Rectal smooth muscle tissue (tissue), 1 donor: ENCODE measurements around the gene ITFG1.
"Not testable (repeated sequence)": the region's sequence is repeated elsewhere in the genome, so short reads cannot be mapped to it uniquely, and the experiment has no call there.

Experiments
- H3K27ac ChIP-seq: one replicate; pipeline ENCODE4 v1.7.0; 2013; ENCODE audit warnings: low read depth, low read length, inconsistent platforms
- H3K27me3 ChIP-seq: one replicate; pipeline ENCODE4 v1.7.0; 2013; ENCODE audit warnings: low read length; ENCODE audit not compliant: control insufficient read depth, insufficient read depth
- H3K36me3 ChIP-seq: one replicate; pipeline ENCODE4 v1.7.0; 2013; ENCODE audit warnings: low read length; ENCODE audit not compliant: control insufficient read depth, insufficient read depth
- H3K4me1 ChIP-seq: one replicate; pipeline ENCODE4 v1.7.0; 2013; ENCODE audit warnings: low read length; ENCODE audit not compliant: control insufficient read depth, insufficient read depth
- H3K4me3 ChIP-seq: one replicate; pipeline ENCODE4 v1.7.0; 2013; ENCODE audit warnings: low read length
- H3K9ac ChIP-seq: one replicate; pipeline ENCODE4 v1.7.0; 2013; ENCODE audit warnings: low read length

Gene ITFG1

DNA sequence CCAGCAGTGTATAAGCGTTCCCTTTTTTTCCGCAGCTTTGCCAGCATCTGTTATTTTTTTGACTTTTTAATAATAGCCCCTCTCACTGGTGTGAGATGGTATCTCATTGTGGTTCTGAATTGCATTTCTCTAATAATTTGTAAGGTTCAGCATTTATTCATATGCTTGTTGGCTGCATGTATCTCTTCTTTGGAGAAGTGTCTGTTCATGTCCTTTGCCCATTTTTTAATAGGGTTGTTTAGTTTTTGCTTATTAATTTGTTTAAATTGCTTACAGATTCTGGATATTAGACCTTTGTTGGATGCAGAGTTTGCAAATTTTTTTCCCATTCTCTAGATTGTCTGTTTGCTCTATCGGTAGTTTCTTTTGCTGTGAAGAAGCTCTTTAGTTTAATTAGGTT, 27.2 kb upstream of the ITFG1 start:
- Histone ChIP-seq H3K27me3 (no peaks in the 10 kb centered on the region), H3K9ac (no peak overlapping the region), H3K36me3 (no peaks in the 10 kb centered on the region), H3K27ac (no peak overlapping the region), H3K4me3 (no peak overlapping the region), H3K4me1 (peaks cover 2% of the 10 kb centered on the region)

DNA sequence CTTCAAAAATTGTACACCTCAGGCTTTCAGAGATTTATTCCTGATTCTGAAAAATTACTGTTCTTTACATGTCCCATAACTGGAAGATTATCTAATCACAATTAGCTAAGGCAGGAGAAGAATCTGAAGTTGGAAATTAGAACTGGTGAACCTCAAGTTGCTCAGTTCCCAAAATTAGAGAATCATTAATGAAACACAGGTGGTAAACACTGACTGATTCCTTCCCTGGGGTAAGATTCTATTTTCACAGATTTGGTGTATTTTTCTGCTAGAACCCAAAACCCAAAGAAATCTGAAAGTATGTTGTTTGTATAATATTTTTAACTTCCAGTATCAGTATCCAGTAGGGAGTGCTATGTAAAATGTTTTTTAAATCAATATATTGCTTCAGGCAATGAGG, 26.0 kb upstream of the ITFG1 start:
- Histone ChIP-seq H3K27ac (no peak overlapping the region), H3K4me3 (no peak overlapping the region), H3K36me3 (no peaks in the 10 kb centered on the region), H3K27me3 (no peaks in the 10 kb centered on the region), H3K4me1 (no peaks in the 10 kb centered on the region), H3K9ac (no peak overlapping the region)

DNA sequence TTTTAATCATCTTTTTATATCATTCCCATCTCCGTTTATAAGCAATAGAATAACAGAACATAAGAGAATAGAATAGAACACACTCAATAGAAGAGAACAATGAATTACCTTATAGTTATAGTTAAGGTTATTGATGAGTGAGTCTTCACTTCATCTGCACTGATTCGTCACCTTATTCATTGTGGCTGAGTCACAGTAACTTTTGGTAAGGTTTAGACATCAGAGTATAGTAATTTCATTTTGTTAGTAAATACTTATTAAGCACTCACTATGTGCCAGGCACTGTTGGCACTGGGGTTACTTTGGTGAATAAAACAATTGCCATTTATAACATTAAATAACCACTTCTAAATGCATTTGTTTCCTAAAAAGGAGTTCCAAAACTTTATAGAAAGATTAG, 22.8 kb upstream of the ITFG1 start:
- Histone ChIP-seq H3K4me1 (no peaks in the 10 kb centered on the region), H3K9ac (no peak overlapping the region), H3K4me3 (no peak overlapping the region), H3K36me3 (no peaks in the 10 kb centered on the region), H3K27me3 (no peaks in the 10 kb centered on the region), H3K27ac (no peak overlapping the region)

DNA sequence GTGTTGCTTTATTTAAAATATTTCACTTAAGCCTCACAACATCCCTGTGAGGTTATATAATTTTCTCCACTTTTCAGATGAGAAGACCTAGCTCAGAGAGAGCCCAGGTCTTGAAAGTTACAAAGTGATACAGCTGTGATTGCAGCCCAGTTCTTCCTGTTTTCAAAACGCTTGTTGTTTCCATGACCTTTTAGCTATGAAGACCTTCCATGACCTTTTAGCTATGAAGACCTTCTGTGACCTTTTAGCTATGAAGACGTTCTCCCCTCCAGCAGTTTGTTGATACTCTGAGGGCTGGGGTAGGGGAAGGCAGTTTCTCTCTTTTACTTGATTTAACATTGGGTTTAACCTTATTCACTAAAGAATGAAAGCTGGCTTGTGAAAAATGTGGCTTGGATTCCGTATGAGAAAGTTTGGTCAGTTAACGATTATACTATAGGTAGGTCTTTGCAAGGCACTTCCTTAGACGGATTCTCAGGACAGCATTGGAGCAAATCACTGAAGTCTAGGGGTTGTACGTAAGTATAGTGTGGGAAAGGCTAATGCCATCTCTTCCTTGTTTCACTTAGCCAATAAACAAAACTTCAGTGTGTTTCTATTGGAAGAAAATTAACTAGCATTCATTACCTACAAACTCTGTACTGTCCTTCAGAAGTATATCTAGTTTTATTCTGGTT, 21.0 kb upstream of the ITFG1 start:
- Histone ChIP-seq H3K4me1 (peaks cover 2% of the 10 kb centered on the region), H3K36me3 (no peaks in the 10 kb centered on the region), H3K9ac (no peak overlapping the region), H3K27me3 (no peaks in the 10 kb centered on the region), H3K27ac (no peak overlapping the region), H3K4me3 (no peak overlapping the region)

DNA sequence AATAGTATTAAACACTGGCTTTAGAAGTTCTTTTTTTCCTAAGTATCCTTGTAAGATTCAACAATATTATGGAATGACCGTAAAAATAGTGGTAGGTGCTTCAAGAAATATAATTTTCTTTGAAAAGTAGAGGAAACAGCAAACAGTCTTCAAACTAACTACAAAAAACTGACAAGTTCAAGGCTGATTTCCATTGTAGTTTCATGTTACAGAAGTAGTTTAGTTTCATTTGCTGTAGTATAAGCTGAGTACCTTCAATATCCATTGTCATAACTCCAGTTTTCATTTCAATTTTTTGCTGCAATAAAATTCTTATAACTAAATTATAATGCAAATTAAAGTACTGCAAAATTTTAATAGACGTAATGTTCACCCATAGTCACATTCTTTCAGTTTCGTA, 19.5 kb upstream of the ITFG1 start:
- no peak overlapping the region for H3K4me3 ChIP-seq
- no peaks in the 10 kb centered on the region for H3K36me3 ChIP-seq
- no peak overlapping the region for H3K9ac ChIP-seq
- peaks cover 2% of the 10 kb centered on the region for H3K4me1 ChIP-seq
- H3K27me3 ChIP-seq: no peaks in the 10 kb centered on the region
- H3K27ac ChIP-seq: no peak overlapping the region

DNA sequence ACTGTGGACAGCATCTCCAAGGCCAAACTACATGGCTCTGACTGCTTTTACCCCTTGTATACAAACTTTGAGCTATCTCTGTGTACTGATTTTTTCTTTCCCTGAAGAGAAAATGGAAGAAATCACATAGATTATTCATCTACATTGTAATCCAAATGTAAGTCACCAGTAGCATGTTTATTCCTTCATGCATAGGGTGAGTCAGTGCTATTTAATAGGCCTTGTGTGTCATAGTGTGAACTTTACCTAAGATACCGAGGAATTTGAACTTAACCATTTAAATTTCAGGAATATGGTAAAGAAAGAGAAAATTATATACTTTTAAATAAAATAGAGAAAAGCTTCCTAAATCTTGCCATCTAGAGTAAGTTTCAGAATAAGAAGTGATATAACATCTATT, 16.8 kb upstream of the ITFG1 start:
- no peaks in the 10 kb centered on the region for H3K27me3 ChIP-seq
- H3K4me1 ChIP-seq: peaks cover 2% of the 10 kb centered on the region
- no peak overlapping the region for H3K27ac ChIP-seq
- no peaks in the 10 kb centered on the region for H3K36me3 ChIP-seq
- H3K4me3 ChIP-seq: no peak overlapping the region
- H3K9ac ChIP-seq: no peak overlapping the region

DNA sequence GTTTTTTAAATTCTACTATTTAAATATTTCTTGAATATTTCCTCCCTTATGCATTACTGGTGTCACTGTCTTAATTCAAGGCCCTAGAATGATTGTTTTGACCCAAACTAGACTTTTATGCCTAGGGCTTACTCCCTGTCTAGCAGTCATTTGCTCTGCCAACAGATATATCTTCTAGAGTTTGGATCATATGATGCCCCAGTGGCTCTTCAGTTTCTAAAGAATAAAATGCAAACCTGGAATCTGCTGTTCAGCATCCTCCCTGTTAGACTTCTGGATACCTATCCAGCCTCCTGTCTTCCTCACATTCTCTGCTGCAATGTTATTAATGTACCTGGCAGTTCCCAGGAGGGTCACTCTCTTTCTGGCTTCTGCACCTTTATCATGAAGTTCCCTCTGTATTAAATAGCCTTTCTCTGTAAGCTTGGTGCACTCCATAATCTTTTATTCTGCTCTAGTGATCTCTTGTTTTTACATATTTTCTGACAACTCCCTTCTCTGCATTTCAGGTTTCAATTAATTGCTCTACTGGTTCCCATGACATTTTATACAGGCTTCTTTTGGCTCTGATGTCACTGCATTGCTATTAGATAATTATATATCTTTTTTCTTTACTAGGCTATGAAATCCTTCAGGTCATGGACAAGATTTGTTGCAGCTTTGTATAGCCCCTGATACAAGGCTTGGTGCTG, 15.9 kb upstream of the ITFG1 start:
- H3K4me3 ChIP-seq: no peak overlapping the region

DNA sequence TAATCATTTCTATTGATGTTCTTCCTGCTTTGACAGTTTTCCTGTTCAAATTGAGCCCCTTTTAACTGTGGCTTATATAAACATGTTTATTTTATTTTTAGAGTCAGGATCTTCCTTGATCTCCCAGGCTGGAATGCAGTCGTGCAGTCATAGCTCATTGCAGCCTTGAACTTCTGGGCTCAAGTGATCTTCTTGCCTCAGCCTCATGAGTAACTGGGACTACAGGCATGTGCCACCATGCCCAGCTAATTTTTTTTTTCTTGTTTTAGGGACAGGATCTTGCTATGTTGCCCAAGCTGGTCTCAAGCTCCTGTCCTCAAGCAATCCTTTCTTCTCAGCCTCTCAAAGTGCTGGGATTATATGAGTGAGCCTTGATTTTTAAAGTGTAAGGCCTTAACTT, 14.9 kb upstream of the ITFG1 start:
- Histone ChIP-seq H3K27me3 (no peaks in the 10 kb centered on the region), H3K36me3 (no peaks in the 10 kb centered on the region), H3K27ac (no peak overlapping the region), H3K4me3 (no peak overlapping the region), H3K9ac (no peak overlapping the region), H3K4me1 (peaks cover 2% of the 10 kb centered on the region)

More for the DNA sequence above, 15.9 kb upstream of the ITFG1 start:
- H3K9ac ChIP-seq: no peak overlapping the region
- no peak overlapping the region for H3K27ac ChIP-seq
- peaks cover 2% of the 10 kb centered on the region for H3K4me1 ChIP-seq
- no peaks in the 10 kb centered on the region for H3K27me3 ChIP-seq
- H3K36me3 ChIP-seq: no peaks in the 10 kb centered on the region

DNA sequence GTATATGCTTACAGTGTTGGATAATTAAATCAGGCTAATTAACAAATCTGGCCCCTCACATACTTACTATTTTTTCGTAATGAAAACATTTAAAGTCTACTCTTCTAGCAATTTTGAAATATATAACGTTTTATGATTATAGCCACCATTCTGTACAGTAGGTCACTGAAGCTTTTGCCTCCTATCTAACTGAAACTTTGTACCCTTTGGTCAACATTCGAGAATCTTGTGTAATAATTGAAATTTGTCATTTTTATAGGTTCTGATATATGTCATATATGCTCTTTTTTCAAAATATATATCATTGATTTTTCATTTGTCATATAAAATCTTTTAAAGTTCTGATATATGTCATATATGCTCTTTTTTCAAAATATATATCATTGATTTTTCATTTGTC, 12.9 kb upstream of the ITFG1 start:
- Histone ChIP-seq H3K27ac (no peak overlapping the region), H3K9ac (no peak overlapping the region), H3K4me1 (peaks cover 2% of the 10 kb centered on the region), H3K4me3 (no peak overlapping the region), H3K36me3 (no peaks in the 10 kb centered on the region), H3K27me3 (no peaks in the 10 kb centered on the region)

DNA sequence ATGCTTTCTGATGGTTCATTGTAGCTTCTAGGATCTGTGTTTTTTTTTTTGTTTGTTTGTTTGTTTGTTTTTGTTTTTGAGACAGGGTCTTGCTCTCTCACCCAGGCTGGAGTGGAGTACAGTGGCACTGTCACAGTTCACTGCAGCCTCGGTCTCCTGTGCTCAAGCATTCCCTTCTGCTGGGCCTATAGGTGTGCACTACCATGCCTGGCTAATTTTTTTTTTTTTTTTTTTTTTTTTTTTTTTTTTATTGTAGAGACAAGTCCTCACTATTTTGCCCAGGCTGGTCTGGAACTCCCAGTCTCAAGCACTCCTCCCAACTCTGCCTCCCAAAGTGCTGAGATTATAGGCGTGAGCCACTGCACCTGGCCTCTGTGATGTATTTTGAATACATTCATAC, 12.1 kb upstream of the ITFG1 start:
- not testable (repeated sequence) for H3K36me3 ChIP-seq

DNA sequence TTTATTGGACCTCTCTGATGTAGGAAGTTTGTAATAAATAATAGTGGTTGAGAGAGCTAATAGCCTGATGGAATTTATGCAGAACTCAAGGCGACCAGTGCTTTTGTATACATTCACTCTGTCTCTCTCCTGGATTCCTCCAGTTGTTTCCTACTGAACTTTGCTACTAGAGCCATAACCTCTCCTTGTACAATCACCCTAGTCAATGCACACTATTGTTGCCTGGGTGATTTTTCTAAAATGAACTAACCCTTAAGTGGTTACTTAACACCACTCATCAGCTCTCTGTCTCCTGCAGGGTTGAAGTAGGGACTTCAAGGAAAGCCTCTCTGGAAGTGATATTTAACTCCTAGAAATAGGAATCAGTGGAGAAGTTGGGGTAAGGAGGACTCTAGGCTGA, 9.9 kb upstream of the ITFG1 start:
- H3K4me1 ChIP-seq: peaks cover 3% of the 10 kb centered on the region
- no peak overlapping the region for H3K27ac ChIP-seq
- H3K9ac ChIP-seq: no peak overlapping the region
- no peaks in the 10 kb centered on the region for H3K36me3 ChIP-seq
- H3K4me3 ChIP-seq: no peak overlapping the region
- H3K27me3 ChIP-seq: no peaks in the 10 kb centered on the region

More for the DNA sequence above, 12.1 kb upstream of the ITFG1 start:
- not testable (repeated sequence) for H3K4me1 ChIP-seq, H3K27ac ChIP-seq, H3K4me3 ChIP-seq, H3K9ac ChIP-seq, H3K27me3 ChIP-seq

DNA sequence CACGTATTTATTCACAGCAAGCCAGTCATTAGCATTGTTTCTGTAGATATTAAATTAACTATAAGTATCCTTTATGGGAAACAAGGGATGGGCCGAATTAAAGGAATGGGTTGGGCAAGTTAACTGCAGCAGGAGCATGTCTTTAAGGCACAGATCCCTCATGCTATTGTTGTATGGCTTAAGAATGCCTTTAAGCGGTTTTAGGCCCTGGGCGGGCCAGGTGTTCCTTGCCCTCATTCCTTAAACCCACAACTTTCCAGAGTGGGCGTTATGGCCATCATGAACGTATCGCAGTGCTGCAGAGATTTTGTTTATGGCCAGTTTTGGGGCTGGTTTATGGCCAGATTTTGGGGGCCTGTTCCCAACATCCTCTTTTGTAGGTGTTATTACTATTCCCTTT, 9.3 kb upstream of the ITFG1 start:
- no peak overlapping the region for H3K4me3 ChIP-seq
- H3K4me1 ChIP-seq: peaks cover 4% of the 10 kb centered on the region
- no peaks in the 10 kb centered on the region for H3K36me3 ChIP-seq
- no peaks in the 10 kb centered on the region for H3K27me3 ChIP-seq
- no peak overlapping the region for H3K9ac ChIP-seq
- H3K27ac ChIP-seq: no peak overlapping the region

DNA sequence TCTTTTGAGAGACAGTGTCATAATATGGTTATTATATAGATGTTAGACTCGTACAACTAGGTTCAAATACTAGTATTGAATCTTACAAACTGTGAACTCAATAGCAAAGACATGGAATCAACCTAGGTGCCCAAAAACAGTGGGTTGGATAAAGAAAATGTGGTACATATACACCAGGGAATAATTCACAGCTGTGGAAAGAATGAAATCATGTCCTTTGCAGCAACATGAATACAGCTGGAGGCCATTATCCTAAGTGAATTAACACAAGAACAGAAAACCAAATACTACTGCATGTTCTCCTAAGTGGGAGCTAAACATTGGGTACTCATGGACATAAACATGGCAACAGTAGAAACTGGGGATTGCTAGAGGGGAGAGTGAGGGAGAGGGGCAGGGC, 8.4 kb upstream of the ITFG1 start:
- H3K36me3 ChIP-seq: no peaks in the 10 kb centered on the region
- H3K27ac ChIP-seq: no peak overlapping the region
- H3K27me3 ChIP-seq: no peaks in the 10 kb centered on the region

More for the DNA sequence above, 8.4 kb upstream of the ITFG1 start:
- H3K4me1 ChIP-seq: peaks cover 14% of the 10 kb centered on the region
- H3K4me3 ChIP-seq: no peak overlapping the region
- no peak overlapping the region for H3K9ac ChIP-seq
